ENCODE measurements around the gene CAMK2N2.

Gene CAMK2N2

GRCh38 chr3:184261270-184261853 lies at the start of gene CAMK2N2:
Gene CAMK2N2 (minus strand): TSS chr3:184261553. CDS start chr3:184261285, 268 bp downstream.
- TF ChIP-seq CTCF (IDR thresholded peaks at IDR 0.05): no peak
- Histone ChIP-seq H3K27ac (no peak within 1 kb of the TSS), H3K4me3 (peak within 1 kb of the TSS; percentile 76)
- peak; percentile 64 for DNase-seq (ENCODE audit: low spot score)

GRCh38 chr3:184308744-184309143 lies 47.4 kb upstream of the CAMK2N2 start:
- no peak for DNase-seq (ENCODE audit: low spot score)
- TF ChIP-seq CTCF (IDR thresholded peaks at IDR 0.05): no peak
- H3K4me3 ChIP-seq: no peak overlapping the region
- H3K27ac ChIP-seq: no peak overlapping the region

GRCh38 chr3:184307915-184308314 lies 46.6 kb upstream of the CAMK2N2 start:
- no peak overlapping the region for H3K27ac ChIP-seq
- no peak for DNase-seq (ENCODE audit: low spot score)
- no peak overlapping the region for H3K4me3 ChIP-seq
- no peak for TF ChIP-seq CTCF (IDR thresholded peaks at IDR 0.05)

GRCh38 chr3:184306341-184306972 lies 45.1 kb upstream of the CAMK2N2 start:
- TF ChIP-seq CTCF (IDR thresholded peaks at IDR 0.05): no peak
- H3K27ac ChIP-seq: no peak overlapping the region
- H3K4me3 ChIP-seq: no peak overlapping the region
- no peak for DNase-seq (ENCODE audit: low spot score)

- Histone ChIP-seq H3K27ac (no peak overlapping the region), H3K4me3 (no peak overlapping the region)
- no peak for TF ChIP-seq CTCF (IDR thresholded peaks at IDR 0.05)
- no peak for DNase-seq (ENCODE audit: low spot score)
These were observed 44.2 kb upstream of the CAMK2N2 start for GRCh38 chr3:184305577-184305976.

GRCh38 chr3:184300378-184300720 lies 39.0 kb upstream of the CAMK2N2 start:
- DNase-seq (ENCODE audit: low spot score): no peak
- no peak for TF ChIP-seq CTCF (IDR thresholded peaks at IDR 0.05)
- Histone ChIP-seq H3K27ac (no peak overlapping the region), H3K4me3 (peak overlapping the region; percentile 99)
